Erythroblast (primary cell): ENCODE data around the gene MTX1.
"Not testable (repeated sequence)": the region's sequence is repeated elsewhere in the genome, so short reads cannot be mapped to it uniquely, and the experiment has no call there.

Source experiments
- DNase-seq, 2 experiments: peaks; one replicate each; lab custom pipeline; 2025; lab: John Stamatoyannopoulos, UW
- GATA1 ChIP-seq: IDR thresholded peaks from 2 replicates; pipeline ENCODE4 v1.6.1; 2011; ENCODE audit warnings: low read depth, mild to moderate bottlenecking, control low read depth, low read length, moderate library complexity
- POLR2A ChIP-seq: IDR thresholded peaks from 2 replicates; pipeline ENCODE4 v1.6.1; 2011; ENCODE audit warnings: mild to moderate bottlenecking, low read length

The MTX1 gene

DNA sequence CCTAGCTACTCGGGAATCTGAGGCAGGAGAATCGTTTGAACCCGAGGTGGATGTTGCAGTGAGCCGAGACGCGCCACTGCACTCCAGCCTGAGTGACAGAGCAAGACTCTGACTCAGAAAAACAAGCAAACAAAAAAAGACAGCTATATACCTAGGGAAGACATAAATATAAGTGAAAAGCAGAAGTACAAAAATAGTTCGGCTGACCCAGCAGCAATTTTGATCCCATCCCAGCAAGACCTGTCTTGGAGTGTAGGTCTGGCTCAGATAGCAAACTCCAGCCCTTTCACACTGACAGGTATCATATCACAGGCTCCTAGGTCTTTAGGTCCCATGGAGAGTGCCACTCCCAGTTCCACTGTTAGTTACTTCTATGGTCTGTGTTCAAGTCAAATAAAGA is 14.6 kb downstream of the MTX1 start:
- no peak for DNase-seq
- no peak for TF ChIP-seq POLR2A
- no peak for TF ChIP-seq GATA1

DNA sequence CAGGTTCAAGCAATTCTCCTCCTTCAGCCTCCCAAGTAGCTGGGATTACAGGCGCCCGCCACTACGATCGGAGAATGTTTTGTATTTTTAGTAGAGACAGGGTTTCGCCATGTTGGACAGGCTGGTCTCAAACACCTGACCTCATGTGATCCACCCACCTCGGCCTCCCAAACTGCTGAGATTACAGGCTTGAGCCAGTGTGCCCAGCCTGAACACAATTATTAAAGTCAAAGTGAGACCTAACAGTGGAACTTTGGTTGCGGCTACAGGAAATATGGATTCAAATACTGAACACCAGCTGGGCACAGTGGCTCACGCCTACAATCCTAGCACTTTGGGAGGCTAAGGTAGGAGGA is 16.9 kb downstream of the MTX1 start:
- not testable (repeated sequence) for DNase-seq

DNA sequence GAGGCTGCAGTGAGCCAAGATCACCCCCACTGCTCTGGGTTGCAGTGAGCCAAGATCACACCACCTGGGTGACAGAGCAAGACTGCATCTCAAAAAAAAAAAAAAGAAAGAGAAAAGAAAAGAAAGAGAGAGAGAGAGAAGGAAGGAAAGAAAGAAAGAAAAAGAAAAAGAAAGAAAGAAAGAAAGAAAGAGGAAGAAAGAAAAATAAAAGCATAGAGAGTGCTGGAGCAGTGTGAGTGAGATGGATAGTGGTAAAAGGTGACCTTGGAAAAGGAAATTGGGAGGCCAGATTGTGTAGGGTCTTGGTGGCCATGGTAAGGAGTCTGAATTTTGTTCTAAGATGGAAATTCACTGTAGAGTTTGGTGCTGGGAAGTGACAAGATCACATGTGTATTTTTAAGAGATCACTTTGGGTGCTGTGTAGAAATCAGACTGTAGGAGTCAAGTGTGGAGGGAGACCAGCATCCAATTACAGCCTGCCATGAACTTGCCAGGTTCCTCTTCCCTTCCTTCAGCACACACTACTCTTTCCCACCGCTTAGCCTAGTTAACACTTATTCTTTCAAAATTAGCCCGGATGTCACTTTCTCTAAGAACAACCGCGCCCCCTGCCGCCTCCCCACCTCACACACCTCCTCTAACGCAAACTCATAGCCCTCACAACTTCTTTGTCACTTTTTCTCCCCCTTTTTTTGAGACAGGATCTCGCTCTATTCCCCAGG is 17.9 kb downstream of the MTX1 start:
- peak; percentile 86 to 89 for DNase-seq

DNA sequence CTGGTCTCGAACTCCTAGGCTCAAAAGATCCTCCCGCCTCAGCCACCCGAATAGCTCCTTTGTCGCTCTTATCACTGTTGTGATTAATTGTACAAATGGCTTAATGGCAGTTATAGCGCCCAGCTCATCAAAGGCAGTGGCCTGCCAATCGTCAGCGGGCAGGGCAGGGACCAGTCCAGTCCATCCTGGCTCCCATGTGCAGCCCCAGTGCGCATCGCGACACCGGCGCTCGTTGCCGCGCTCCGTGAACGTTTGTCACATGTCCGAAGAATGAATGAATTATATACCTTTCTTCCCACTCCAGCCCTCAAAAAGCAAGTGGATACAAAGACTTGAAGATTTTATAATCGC is 18.4 kb downstream of the MTX1 start:
- peak; percentile 81 to 84 for DNase-seq

More for the DNA sequence above, 17.9 kb downstream of the MTX1 start:
- TF ChIP-seq POLR2A (no peak), GATA1 (no peak)

DNA sequence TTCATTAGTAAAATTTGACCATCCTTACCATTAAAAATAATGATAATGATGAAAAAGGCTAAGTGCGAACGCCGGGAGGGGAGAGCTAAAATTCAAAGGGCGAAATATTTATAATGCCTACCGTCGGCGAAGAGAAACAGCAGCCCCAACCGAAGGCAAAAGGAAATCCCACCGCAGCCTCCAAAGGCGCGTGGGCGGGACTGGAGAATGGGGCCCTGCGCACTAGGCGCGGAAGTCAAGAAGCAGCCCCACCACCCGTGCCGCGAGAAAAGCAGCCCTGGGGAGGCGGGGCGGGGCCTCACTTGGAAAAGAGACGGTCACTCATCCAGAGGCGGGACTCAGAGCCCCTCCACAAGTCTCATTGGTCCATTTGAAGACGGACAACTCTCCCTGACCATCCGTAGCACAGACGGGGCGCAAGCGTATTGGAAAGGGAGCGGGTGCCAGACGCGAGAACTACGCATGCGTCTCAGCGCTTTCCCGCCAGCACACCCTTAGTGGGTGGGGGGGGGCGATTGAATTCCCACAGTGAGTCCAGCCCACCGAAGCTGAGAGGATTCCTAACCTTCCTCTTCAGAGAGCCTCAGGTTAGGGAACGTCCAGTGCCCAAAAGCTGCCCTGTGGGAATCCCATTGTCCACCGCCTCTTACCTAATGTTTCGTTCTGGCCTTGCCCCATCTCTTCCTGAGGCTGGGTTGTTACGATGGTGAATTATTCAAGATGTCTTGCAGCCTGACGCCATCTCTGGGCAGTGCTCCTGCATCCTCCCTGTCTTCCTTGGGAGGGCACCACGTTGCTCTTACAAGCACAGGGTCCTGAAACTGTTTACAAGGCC is 19.0 kb downstream of the MTX1 start:
- DNase-seq: peak; percentile 99
- no peak for TF ChIP-seq GATA1
- TF ChIP-seq POLR2A: peak; percentile 96

More for the DNA sequence above, 18.4 kb downstream of the MTX1 start:
- no peak for TF ChIP-seq GATA1
- TF ChIP-seq POLR2A: no peak

DNA sequence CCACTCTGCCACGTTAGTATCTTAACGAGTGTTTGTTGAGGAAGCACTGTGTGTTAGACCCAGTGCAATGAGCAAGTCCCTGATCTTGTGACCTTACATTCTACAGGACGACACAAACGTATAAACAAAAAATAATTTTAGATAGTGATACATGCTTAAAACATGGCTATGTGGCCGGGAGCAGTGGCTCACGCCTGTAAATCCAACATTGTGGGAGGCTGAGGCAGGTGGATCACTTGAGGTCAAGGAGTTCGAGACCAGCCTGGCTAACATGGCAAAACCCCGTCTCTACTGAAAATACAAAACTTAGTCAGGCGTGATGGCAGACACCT is 19.6 kb downstream of the MTX1 start:
- TF ChIP-seq POLR2A: no peak
- no peak for TF ChIP-seq GATA1
- DNase-seq: no peak

DNA sequence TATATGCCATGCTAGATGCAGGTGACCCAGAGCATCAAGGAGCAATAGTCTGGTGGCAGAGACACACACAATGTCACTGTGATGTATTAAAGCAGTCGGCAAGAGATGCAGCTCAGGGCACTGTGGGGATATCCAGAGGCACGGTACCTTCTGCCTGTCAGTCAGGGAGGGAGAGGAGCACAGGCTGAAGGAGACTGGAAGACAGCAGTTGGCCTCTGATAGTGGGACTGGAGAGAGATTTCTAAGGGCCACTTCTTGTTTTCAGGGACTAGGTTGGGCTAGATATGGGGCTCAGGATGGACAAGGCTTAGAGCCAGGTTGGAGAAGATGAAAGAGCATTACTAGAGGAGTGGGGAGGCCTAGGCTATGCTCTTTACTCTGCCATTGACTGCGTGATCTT is 22.8 kb downstream of the MTX1 start:
- DNase-seq: peak in 1 of 2 experiments; percentile 31

DNA sequence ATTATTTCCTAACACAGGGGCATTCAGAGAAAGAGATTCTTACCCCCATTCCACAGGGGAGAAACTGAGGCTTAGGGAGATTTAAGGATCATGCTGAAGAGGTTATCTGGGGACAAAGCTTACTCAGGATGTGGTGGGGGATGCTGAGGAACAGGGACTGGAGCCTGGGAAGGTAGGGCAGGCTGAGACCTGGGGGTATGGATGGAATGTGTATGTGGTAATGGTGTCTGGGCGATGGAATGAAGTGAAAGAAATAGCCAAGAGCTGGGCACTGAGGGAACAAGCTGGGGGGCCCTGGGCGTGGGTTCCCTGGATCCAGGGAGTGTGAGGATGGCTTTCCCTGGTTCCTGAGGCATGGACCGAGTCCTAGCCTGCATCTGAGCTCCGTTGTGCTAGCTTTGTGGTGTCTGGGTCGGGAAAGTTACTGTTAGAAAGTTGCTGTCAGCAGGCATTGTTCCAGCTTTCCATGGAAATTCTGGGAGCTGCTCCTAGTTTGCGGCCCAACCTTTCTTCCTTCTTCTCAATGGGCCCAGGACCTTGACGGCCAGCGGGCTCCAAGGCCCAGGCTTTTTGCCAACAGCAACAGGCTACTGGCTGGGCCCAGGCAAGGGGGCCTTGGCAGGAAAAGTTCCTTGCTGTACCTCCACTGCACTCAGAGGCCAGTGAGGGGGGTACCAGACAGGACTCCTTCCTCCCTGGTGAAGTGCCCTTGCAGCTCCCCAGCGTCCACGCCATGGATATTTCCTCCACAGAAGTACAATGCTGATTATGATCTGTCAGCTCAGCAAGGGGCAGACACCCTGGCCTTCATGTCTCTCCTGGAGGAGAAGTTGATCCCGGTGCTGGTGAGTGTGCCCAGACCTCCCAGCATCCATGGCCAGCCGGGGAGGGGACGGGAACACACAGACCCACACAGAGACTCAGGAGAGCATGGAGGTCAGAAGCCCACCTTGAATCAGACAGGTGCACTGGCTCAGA is 23.8 kb downstream of the MTX1 start:
- DNase-seq: not testable (repeated sequence)

DNA sequence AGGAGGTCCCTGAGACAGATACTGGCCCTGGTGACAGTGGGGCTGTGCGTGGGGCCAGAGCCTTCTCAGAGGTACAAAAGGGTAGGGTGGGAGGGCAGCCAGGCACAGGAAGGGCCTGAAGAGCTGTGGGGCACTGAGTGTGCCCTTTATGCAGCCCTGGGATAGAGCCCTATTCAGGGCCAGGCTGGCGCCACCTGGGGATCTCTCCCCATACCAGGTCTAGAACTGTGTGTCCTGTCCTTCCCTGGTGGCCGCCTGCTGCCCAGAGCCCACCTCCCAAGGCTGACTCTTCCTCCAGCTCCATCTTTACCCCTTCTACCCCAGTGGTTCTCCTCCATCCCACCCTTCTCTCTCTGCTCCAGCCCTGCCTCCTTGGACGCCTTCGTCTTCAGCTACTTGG is 25.0 kb downstream of the MTX1 start:
- not testable (repeated sequence) for DNase-seq

DNA sequence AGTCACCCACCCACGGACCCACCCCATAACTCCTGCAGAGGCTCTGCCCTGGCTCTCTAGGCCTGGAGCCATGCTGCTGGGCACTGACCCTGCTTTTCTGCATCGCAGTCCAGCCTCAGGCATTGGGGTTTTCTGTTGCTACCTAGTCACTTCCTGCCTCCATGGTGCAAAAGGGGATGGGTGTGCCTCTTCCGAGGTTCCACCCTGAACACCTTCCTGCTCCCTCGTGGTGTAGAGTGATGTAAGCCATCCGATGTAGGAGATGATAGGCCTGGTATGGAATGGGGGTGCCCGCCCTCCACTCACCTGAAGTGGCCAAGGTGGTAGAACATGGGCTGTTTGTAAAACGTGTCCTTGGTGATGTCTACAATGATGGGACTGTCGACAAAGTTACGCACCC is 26.9 kb downstream of the MTX1 start:
- DNase-seq: not testable (repeated sequence)

DNA sequence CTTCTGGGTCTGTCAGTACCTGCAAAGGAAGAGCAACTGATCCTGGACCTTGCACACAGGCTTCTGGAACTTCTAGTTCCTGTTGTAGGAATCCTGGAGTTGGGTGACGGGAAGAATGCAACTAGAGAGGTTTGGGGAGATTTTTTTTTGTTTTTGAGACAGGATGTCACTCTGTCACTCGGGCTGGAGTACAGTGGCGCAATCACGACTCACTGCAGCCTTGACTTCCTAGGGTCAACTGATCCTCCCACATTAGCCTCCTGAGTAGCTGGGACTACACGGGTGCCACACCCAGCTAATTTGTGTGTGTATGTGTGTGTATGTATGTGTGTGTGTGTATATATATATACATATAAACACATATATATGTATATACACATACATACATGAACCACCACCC is 28.0 kb downstream of the MTX1 start:
- TF ChIP-seq GATA1: no peak
- no peak for TF ChIP-seq POLR2A

DNA sequence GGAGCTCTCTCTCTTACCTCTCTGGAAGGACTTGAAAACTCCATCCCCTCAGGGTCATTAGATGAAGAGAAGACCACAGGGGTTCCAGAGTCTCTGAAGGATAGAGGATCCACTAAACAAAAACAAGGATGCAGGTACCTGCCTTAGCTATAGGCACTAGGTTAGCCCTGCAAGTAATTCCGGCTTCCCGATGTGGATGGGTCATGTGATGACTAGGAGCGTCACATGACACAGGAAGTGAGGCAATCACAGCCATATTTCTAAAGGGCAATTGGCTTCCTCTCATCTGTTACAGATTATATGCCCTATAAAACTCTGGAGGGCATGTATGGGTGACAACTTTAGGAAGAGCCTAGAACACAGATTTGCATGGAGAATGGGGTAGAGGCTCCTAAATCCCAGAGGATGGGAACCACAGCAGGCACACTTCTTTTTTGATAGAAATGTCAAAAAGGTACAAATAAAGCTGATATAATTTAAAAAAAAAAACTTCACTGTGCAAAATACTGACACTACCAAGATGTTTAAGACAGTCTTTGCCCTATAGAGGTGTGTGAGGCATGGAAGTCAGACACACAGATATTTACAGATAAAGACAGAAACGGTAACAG is 32.7 kb downstream of the MTX1 start:
- peak; percentile 82 to 86 for DNase-seq
- no peak for TF ChIP-seq GATA1
- peak; percentile 22 for TF ChIP-seq POLR2A

More for the DNA sequence above, 28.0 kb downstream of the MTX1 start:
- no peak for DNase-seq

DNA sequence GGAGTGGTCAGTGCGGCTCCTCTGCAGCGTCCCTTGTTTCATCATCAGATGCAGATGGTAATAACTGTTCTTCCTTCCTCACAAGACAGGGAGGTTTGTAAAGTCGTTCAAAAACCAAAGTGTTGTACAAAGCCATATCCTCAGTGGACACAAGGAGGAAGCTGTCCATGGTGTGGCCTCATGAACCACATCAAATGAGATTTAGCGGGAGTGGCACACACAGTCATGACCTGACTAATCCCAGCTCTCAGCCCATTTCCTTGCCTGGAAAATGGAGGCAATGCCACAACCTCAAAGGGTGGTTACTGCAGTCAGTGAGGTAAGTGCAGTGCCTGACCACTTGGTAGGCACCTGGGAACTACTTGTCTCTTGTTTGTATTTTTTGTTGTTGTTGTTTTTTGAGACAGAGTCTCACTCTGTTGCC is 33.4 kb downstream of the MTX1 start:
- DNase-seq: no peak
- TF ChIP-seq GATA1 (no peak), POLR2A (no peak)
